Testis (tissue), 3 donors: ENCODE data around the gene ETS1. TPM values are rescaled to one million over a fixed set of nuclear protein-coding genes. Genes with fewer than 3 reads are reported as not detected.

ENCODE experiments used
- DNase-seq: peaks from one replicate; pipeline ENCODE4 v3.0.0-alpha.2; 2019
- H3K27ac ChIP-seq, 2 donors: fragments of 200-600 bp; sonication (generic); one replicate each; pipeline ENCODE4 v1.5.1; 2019
- H3K27me3 ChIP-seq: fragments of 200-600 bp; sonication (generic); one replicate; pipeline ENCODE4 v1.5.1; 2019
- H3K36me3 ChIP-seq: fragments of 200-600 bp; sonication (generic); one replicate; pipeline ENCODE4 v1.5.1; 2017; ENCODE audit warnings: low read depth; ENCODE audit errors: missing control alignments
- H3K4me1 ChIP-seq: fragments of 200-600 bp; sonication (generic); one replicate; pipeline ENCODE4 v1.5.1; 2019
- H3K4me3 ChIP-seq, 2 donors: fragments of 200-600 bp; sonication (generic); one replicate each; pipeline ENCODE4 v1.5.1; 2017 to 2019
- H3K9me3 ChIP-seq: fragments of 200-600 bp; sonication (generic); one replicate; pipeline ENCODE4 v1.5.1; 2017
- POLR2A ChIP-seq: fragments of 450-650 bp; IDR thresholded peaks from one replicate; pipeline ENCODE4 v1.6.1; 2017; ENCODE audit warnings: antibody characterized with exemption, mild to moderate bottlenecking, moderate library complexity
- WGBS, 2 donors: methylation state at CpG; one replicate each; pipeline ENCODE4 v1.1.5; 2018; 5-methylcytosine and 5-hydroxymethylcytosine counted together
- intact Hi-C: fragments of 100-400 bp; cut with DNase I; formaldehyde crosslinking; loops from one replicate; pipeline ENCODE4 v1.15.1; 2023; ENCODE audit warnings: low total_unique reads
- polyA plus RNA-seq: library from polyadenylated mRNA; stranded (reverse); fragments of 350-450 nt; fragmentation: Illumina TruSeq; extraction: RNeasy Lipid Tissue Mini Kit (QIAGEN cat#74804); gene quantifications from one replicate; pipeline ENCODE4 v1.2.3, GENCODE V29; 2014; ENCODE audit warnings: low read depth, low replicate concordance; ENCODE audit not compliant: insufficient read depth
- total RNA-seq, 2 donors: library from RNA; depleted of rRNA; stranded (reverse); fragments of >200 nt; gene quantifications; one replicate each; pipeline ENCODE4 v1.2.3, GENCODE V29; 2016
- TF ChIP-seq, protein P1 (sequence below), 3 experiments: fragments of 450-650 bp in 2 of 3; fragments of 200-600 bp in 1 of 3; sonication (generic) in 1 of 3; IDR thresholded peaks; one replicate each; pipeline ENCODE4 v1.5.1; 2016 to 2019; ENCODE audit warnings: antibody characterized with exemption in 3 of 3, mild to moderate bottlenecking in 2 of 3, moderate library complexity in 1 of 3

ETS1 gene
- total and polyA plus RNA-seq, 3 donors from 2014 or later: 15.1 to 21.1 (median 15.3) TPM

DNA sequence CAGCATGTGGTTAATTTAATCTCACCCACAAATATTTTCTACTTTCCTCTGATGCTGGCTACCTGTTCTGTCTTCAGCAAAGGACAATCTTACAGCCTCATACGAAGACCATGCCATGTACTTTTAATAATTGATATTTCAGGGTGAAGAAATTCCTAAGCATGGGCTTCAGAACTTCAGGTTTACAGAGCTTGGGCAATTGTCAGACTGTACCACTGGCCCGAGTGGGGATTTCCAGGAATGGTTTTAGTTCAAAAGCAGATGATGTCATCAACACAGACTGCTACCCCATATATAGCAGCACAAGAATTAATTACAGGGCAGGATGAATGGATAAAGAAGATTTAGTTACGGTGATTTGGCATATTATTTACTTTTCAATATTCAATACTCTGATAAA lies 171.8 kb downstream of the ETS1 start:
- Histone ChIP-seq H3K27ac (no peak overlapping the region), H3K4me1 (peaks cover 14% of the 10 kb centered on the region), H3K9me3 (no peaks in the 10 kb centered on the region), H3K27me3 (no peaks in the 10 kb centered on the region), H3K36me3 (no peaks in the 10 kb centered on the region), H3K4me3 (no peak overlapping the region)
- 86 to 89% methylated on average over 3 of the region's 3 CpGs for WGBS, 2 donors
- DNase-seq: no peak
- TF ChIP-seq POLR2A: no peak
- TF ChIP-seq, protein P1, sequence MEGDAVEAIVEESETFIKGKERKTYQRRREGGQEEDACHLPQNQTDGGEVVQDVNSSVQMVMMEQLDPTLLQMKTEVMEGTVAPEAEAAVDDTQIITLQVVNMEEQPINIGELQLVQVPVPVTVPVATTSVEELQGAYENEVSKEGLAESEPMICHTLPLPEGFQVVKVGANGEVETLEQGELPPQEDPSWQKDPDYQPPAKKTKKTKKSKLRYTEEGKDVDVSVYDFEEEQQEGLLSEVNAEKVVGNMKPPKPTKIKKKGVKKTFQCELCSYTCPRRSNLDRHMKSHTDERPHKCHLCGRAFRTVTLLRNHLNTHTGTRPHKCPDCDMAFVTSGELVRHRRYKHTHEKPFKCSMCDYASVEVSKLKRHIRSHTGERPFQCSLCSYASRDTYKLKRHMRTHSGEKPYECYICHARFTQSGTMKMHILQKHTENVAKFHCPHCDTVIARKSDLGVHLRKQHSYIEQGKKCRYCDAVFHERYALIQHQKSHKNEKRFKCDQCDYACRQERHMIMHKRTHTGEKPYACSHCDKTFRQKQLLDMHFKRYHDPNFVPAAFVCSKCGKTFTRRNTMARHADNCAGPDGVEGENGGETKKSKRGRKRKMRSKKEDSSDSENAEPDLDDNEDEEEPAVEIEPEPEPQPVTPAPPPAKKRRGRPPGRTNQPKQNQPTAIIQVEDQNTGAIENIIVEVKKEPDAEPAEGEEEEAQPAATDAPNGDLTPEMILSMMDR (IDR thresholded peaks at IDR 0.05): no peak
- intact Hi-C loops: no loop called here

DNA sequence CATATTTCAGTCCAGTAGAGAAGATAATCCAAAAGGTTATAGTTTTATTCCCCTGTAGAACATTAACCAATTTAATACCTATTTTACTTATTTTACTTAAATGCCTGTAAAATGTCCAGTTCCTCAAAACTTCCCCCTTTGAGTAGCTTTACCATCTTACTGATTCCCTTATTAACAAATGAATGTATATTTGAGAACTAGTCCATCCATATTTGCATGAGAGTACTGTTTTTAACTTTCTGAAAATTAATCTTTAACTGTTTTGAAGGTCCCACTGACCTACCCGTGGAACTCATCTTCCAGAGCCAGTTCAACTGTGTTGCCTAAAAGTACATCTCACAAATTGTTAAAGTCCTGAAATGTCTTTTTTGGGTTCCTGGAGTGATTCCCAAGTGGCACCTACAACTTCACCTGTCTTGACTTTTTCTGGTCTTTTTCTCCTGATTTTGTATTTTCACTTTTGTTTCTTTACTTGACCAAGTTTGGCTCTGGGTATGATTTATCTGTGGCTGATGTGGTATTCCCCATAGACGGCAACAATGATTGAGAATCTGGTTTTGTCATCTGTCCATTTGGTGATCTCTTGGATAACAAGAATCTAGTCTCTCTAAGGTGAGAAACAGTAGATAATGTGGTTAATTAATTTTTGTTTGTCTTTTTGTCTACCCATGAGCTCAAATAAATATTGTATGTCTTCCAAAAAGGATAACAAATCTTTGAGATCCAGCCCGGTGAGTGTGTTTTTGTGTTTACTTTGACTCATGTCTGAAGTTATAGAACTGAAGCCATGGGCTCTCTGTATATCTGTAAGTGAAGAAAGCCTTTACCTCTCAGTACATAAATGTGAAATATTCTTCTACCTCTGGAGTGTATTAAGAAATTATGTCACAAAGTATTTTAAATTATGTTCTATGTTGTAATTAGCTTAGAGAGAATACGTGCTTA lies 174.2 kb downstream of the ETS1 start:
- H3K36me3 ChIP-seq: no peaks in the 10 kb centered on the region
- H3K9me3 ChIP-seq: no peaks in the 10 kb centered on the region
- WGBS, 2 donors: 93 to 95% methylated on average over 4 of the region's 4 CpGs
- no peak overlapping the region for H3K4me3 ChIP-seq
- no peaks in the 10 kb centered on the region for H3K27me3 ChIP-seq
- TF ChIP-seq, protein P1 (IDR thresholded peaks at IDR 0.05): no peak
- no peak for TF ChIP-seq POLR2A
- H3K27ac ChIP-seq: no peak overlapping the region
- H3K4me1 ChIP-seq: peaks cover 14% of the 10 kb centered on the region
- intact Hi-C loops: no loop called here
- no peak for DNase-seq

DNA sequence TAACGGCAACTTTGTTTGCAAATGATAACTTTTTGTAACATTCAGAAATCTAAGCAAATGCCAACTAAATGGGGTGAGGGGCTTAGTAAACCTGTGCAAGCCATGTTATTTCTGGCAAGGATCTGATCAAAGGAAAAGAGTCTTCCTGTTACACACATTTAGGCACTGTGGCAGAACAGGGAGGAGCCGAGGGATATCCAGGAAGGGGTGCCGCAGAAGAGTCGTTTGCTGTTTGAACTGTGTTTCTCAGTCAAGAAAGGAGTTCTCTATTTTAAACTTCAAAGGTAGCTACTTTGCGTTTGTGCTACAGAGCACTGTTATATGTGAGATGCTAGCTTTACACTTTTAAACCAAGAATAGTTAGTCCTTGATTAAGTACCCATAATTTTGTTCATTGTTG lies 175.5 kb downstream of the ETS1 start:
- 54 to 72% methylated on average over 5 of the region's 5 CpGs for WGBS, 2 donors
- Histone ChIP-seq H3K27ac (no peak overlapping the region), H3K4me3 (no peak overlapping the region), H3K36me3 (no peaks in the 10 kb centered on the region), H3K27me3 (no peaks in the 10 kb centered on the region), H3K4me1 (peaks cover 1% of the 10 kb centered on the region), H3K9me3 (no peaks in the 10 kb centered on the region)
- intact Hi-C loops: no loop called here
- DNase-seq: no peak
- TF ChIP-seq, protein P1 (IDR thresholded peaks at IDR 0.05): no peak
- TF ChIP-seq POLR2A: no peak

DNA sequence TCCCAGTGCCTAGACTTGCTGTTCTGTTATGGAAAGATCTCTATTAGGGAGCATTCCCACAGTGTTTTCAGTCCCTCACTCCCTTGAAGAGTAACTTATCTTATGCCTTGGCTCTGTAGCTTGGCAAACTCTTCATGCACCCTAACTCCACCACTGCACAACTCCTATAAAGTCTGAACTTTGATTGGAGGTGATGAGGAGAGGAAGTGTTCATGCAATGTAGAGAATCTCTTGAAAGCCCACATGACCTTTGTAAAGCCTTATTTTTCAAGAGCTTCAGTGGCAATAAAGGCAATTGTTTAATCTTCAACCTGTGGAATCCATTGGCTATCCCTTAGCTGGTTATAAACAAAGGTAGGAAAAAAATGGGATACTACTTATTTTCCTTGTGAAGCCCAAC lies 176.2 kb downstream of the ETS1 start:
- DNase-seq: no peak

More for the DNA sequence above, 176.2 kb downstream of the ETS1 start:
- Histone ChIP-seq H3K27ac (no peak overlapping the region), H3K27me3 (no peaks in the 10 kb centered on the region), H3K36me3 (no peaks in the 10 kb centered on the region), H3K4me1 (peaks cover 3% of the 10 kb centered on the region), H3K4me3 (no peak overlapping the region), H3K9me3 (no peaks in the 10 kb centered on the region)
- TF ChIP-seq POLR2A: no peak
- TF ChIP-seq, protein P1 (IDR thresholded peaks at IDR 0.05): no peak
- intact Hi-C loops: no loop called here
